IPS DF 6.9 (cell line): ENCODE measurements around the gene NCBP3.

Source experiments
- DNase-seq: peaks from one replicate; pipeline ENCODE4 v3.0.0-alpha.2; 2013; ENCODE audit warnings: low read depth, low spot score
- H3K27ac ChIP-seq: one replicate; pipeline ENCODE4 v1.5.1; 2013; ENCODE audit warnings: low read length, control low read depth
- H3K27me3 ChIP-seq: 2 replicates; pipeline ENCODE4 v1.6.1; 2013; ENCODE audit warnings: mild to moderate bottlenecking, low read length; ENCODE audit not compliant: control insufficient read depth, insufficient read depth
- H3K36me3 ChIP-seq: 2 replicates; pipeline ENCODE4 v1.6.1; 2013; ENCODE audit warnings: low read length; ENCODE audit not compliant: control insufficient read depth, insufficient read depth
- H3K4me1 ChIP-seq: 2 replicates; pipeline ENCODE4 v1.6.1; 2013; ENCODE audit warnings: low read length; ENCODE audit not compliant: control insufficient read depth, insufficient read depth
- H3K4me3 ChIP-seq: 2 replicates; pipeline ENCODE4 v1.5.1; 2013; ENCODE audit warnings: mild to moderate bottlenecking, low read length
- H3K9me3 ChIP-seq: 2 replicates; pipeline ENCODE4 v1.6.1; 2013; ENCODE audit warnings: low read length, inconsistent platforms; ENCODE audit not compliant: control insufficient read depth, insufficient read depth
- WGBS: extraction: QIAGEN DNeasy Blood & Tissue Kit; methylation state at CpG from one replicate; pipeline ENCODE4 v1.1.7; 2013; ENCODE audit warnings: mixed read lengths, missing lambda C conversion rate; ENCODE audit not compliant: insufficient read length, insufficient coverage; 5-methylcytosine and 5-hydroxymethylcytosine counted together

The NCBP3 gene

GRCh38 chr17:3890082-3890877 lies 44.2 kb upstream of the NCBP3 start:
- no peaks in the 10 kb centered on the region for H3K9me3 ChIP-seq
- H3K4me3 ChIP-seq = no peak overlapping the region
- no peaks in the 10 kb centered on the region for H3K36me3 ChIP-seq
- no CpG with 5 or more reads among the region's 22 CpGs for WGBS
- no peak for DNase-seq
- H3K4me1 ChIP-seq = peaks cover 16% of the 10 kb centered on the region
- no peaks in the 10 kb centered on the region for H3K27me3 ChIP-seq
- no peak overlapping the region for H3K27ac ChIP-seq

DNA sequence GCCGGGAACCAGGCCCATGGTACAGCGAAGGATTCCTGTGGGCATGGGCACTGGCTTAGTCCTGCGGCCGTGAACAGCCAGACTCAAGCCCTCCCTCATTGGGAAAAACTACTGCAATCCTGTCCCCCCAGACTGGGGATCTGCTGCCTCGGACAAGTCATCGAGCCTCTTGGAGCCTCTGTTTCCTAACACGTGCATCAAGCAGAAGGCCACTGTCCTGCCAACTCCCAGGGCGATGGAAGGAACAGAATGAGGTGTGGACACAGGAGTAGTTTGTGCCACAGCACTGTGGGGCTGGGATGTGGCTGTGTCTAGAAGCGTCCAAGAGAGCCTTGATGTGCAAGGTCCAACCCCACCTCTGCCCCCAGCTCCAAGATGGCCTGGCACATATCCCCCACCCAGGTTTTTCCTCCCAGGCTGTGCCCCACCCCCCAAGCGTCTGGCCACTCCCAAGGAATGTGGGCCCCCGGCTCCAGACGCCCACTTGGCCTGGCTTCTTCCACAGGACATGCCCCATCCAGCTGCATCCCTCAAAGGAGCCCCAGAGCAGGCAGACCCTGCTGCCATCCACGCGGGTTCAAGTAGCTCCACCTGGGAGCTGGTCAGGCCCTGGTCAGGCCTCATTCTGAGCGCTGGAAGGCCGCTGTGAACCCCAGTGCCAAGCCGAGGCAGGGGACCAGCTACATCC lies 43.4 kb upstream of the NCBP3 start:
- Histone ChIP-seq H3K4me1 (peaks cover 16% of the 10 kb centered on the region), H3K4me3 (no peak overlapping the region), H3K36me3 (no peaks in the 10 kb centered on the region; the same call in 1 of the 2 replicates), H3K27ac (no peak overlapping the region), H3K9me3 (no peaks in the 10 kb centered on the region), H3K27me3 (no peaks in the 10 kb centered on the region)
- WGBS = no CpG with 5 or more reads among the region's 17 CpGs
- no peak for DNase-seq

- no CpG with 5 or more reads among the region's 50 CpGs for WGBS
- H3K4me3 ChIP-seq = no peak overlapping the region
- peaks cover 4% of the 10 kb centered on the region; the same call in 1 of the 2 replicates for H3K36me3 ChIP-seq
- no peak overlapping the region for H3K27ac ChIP-seq
- no peaks in the 10 kb centered on the region for H3K27me3 ChIP-seq
- no peaks in the 10 kb centered on the region for H3K9me3 ChIP-seq
- no peak for DNase-seq
- H3K4me1 ChIP-seq = peaks cover 14% of the 10 kb centered on the region
These were observed 42.5 kb upstream of the NCBP3 start for GRCh38 chr17:3888343-3889171.

GRCh38 chr17:3887804-3888203 lies 41.8 kb upstream of the NCBP3 start:
- no CpG with 5 or more reads among the region's 9 CpGs for WGBS
- no peaks in the 10 kb centered on the region for H3K27me3 ChIP-seq
- H3K4me3 ChIP-seq = no peak overlapping the region
- H3K9me3 ChIP-seq = no peaks in the 10 kb centered on the region
- DNase-seq = no peak
- peaks cover 14% of the 10 kb centered on the region for H3K4me1 ChIP-seq
- no peak overlapping the region for H3K27ac ChIP-seq
- H3K36me3 ChIP-seq = peaks cover 4% of the 10 kb centered on the region; the same call in 1 of the 2 replicates

- H3K9me3 ChIP-seq = no peaks in the 10 kb centered on the region
- no peak overlapping the region for H3K4me3 ChIP-seq
- peaks cover 4% of the 10 kb centered on the region; the same call in 1 of the 2 replicates for H3K36me3 ChIP-seq
- peaks cover 14% of the 10 kb centered on the region for H3K4me1 ChIP-seq
- DNase-seq = no peak
- no CpG with 5 or more reads among the region's 2 CpGs for WGBS
- no peaks in the 10 kb centered on the region for H3K27me3 ChIP-seq
- H3K27ac ChIP-seq = no peak overlapping the region
These were observed 41.3 kb upstream of the NCBP3 start for GRCh38 chr17:3887394-3887793.

DNA sequence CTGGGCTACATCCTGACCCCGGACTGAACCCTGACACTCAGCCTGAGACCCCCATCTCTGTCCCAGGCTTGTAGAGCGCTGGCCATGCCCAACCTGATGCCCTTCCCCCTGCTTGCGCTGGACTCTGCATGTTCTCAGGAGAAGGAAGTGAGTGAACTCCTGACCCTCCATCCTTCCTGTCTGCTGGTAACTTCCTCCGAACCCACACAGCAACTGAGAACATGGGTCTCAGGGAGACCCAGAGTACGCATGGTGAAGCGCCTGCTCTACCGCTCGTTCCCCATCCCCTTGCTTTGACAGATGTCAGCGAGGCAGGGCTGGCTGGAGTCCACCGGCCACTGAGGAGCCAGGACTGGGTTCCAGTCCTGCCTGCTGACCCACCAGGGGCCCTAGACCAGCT lies 40.7 kb upstream of the NCBP3 start:
- Histone ChIP-seq H3K36me3 (peaks cover 4% of the 10 kb centered on the region; the same call in 1 of the 2 replicates), H3K4me1 (peaks cover 12% of the 10 kb centered on the region), H3K9me3 (no peaks in the 10 kb centered on the region), H3K4me3 (no peak overlapping the region), H3K27ac (no peak overlapping the region), H3K27me3 (no peaks in the 10 kb centered on the region)
- no CpG with 5 or more reads among the region's 10 CpGs for WGBS
- DNase-seq = no peak

DNA sequence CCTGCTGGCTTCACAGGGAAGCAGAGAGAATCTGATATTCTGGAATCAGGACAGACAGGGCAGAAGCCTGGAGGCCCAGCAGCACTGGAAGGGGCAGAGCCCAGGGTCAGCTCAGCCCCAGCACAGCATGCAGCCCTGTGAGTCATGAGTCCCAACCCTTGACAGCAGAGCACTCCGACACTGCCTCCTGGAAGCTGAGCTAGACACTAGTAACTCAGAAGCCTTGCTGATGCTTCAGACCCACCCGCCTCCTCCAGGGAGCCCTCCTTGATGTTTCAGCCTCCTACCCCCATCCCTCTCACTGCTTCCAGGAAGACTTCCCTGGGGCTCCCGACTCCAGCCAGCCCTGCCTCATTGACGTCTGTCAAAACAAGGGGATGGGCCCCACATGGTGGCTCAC lies 39.9 kb upstream of the NCBP3 start:
- Histone ChIP-seq H3K4me1 (peaks cover 8% of the 10 kb centered on the region), H3K27me3 (no peaks in the 10 kb centered on the region), H3K27ac (no peak overlapping the region), H3K9me3 (no peaks in the 10 kb centered on the region), H3K4me3 (no peak overlapping the region), H3K36me3 (peaks cover 4% of the 10 kb centered on the region; the same call in 1 of the 2 replicates)
- no peak for DNase-seq
- WGBS = no CpG with 5 or more reads among the region's 4 CpGs

DNA sequence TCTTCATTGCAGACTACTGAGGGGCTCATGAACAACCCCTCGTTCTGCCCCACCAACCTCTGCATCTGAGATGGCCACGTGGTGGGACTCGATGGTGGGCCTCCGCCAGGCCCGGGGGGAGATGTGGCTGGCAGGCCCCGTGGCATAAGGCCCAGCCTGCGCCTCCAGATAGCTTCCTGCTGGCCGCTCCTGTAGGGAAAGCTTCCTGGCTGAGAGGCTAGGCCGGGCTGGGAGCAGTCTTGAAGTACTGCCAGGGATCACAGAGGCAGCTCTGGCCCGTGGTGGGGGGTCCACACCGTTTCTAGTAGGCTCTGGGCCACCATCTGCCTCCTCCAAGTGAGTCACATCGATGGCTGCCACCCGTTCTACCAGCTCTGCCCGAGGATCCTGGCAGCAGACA lies 39.2 kb upstream of the NCBP3 start:
- Histone ChIP-seq H3K27me3 (no peaks in the 10 kb centered on the region), H3K27ac (no peak overlapping the region), H3K4me3 (no peak overlapping the region), H3K9me3 (no peaks in the 10 kb centered on the region), H3K4me1 (peaks cover 5% of the 10 kb centered on the region), H3K36me3 (peaks cover 4% of the 10 kb centered on the region; the same call in 1 of the 2 replicates)
- DNase-seq = no peak
- WGBS = no CpG with 5 or more reads among the region's 14 CpGs

DNA sequence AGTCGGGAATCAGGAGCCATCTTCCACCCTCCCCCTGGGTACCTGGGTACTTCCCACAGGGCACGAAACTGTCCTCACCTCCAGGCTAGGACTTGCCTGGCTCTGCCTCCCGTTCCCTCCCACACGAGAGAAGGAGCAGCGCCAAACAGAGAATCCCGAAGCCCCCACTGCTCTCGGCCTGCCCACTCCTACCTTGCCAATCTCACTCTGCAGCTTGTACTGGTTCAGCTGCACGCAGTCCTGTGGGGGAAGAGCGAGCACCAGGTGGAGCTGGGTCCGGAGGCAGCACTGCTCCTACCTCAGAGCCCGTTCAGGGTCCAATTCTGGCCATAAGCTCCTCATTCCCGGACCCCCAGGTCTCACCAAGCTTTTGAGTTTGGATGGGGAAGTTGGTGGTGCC lies 38.1 kb upstream of the NCBP3 start:
- Histone ChIP-seq H3K36me3 (peaks cover 4% of the 10 kb centered on the region; the same call in 1 of the 2 replicates), H3K4me3 (no peak overlapping the region), H3K9me3 (no peaks in the 10 kb centered on the region), H3K4me1 (peaks cover 3% of the 10 kb centered on the region; the same call in 1 of the 2 replicates), H3K27me3 (no peaks in the 10 kb centered on the region), H3K27ac (no peak overlapping the region)
- WGBS = no CpG with 5 or more reads among the region's 12 CpGs
- DNase-seq = no peak

DNA sequence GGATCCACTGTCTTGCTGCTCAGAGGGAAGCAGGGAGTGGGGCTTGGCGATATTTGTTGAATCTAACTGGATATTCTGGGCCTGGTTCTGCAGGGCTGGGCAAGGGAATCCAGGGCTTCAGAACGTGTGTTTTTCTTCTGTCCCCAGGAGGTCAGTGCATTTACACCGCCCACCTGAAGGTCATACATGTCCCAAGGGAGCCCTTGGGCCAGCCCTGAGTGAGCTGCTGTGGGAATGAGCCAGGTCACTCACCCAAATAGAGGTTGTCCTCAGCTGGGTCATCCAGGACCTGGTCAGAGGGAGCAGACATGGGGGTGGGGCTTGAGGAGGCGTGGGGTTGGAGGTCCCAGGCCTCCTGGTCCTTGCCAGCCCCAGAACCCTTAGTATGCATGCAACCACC lies 36.2 kb upstream of the NCBP3 start:
- Histone ChIP-seq H3K4me1 (no peaks in the 10 kb centered on the region), H3K36me3 (peaks cover 4% of the 10 kb centered on the region; the same call in 1 of the 2 replicates), H3K27me3 (no peaks in the 10 kb centered on the region), H3K27ac (no peak overlapping the region), H3K4me3 (no peak overlapping the region), H3K9me3 (no peaks in the 10 kb centered on the region)
- no CpG with 5 or more reads among the region's 4 CpGs for WGBS
- no peak for DNase-seq
